ENCODE data around the gene CC2D2A. TPM values are rescaled to one million over a fixed set of nuclear protein-coding genes. Genes with fewer than 3 reads are reported as not detected.

Gene CC2D2A
- total RNA-seq, result 10 to 100 TPM; 13.5 to 38.1 TPM

DNA sequence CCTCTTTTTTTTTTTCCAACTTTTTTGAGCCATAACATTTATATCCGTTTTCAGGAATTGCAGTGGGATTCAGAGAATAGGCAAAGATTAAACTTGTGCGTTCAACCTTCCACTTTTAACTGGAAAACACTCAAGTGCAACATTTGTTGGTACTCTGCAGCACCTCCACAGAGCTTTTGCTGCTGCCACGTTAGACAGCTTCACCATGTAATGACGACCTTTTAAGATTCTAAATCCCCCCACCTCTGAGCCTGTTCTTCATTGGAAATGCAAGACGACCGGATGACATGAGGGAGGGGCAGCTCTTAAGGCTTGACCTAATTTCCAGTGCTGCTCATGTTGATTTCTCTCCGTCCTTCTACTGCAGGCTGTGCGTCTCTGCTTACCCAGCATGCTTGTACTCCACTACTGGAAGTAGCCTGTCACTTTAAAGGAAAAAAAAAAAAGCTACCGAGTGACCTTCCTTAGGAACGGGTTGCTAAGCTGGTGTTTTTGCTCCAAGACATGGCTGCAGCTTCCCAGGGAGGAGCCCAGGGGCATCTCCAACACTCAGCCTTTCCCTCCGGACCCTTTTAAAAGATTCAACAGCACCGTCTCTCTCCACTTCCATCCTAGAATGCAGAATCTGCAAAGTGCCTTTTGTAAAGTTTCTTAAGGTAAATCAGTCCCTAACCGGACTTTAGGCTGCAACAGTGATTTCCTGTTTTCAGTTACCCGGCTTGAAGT, at the start of gene CC2D2A:
CC2D2A (plus strand) TSS at position 481 of the 726 bp plus-strand sequence. CDS start 6,051 bp downstream, outside the sequence.
- no peak for DNase-seq (ENCODE audit: low spot score)
- Histone ChIP-seq H3K9me3 (no peaks in the 10 kb centered on the region), H3K27ac (peak within 1 kb of the TSS; percentile 24 to 26), H3K27me3 (replicated peaks; ENCODE audit: insufficient read depth) (no peaks in the 10 kb centered on the region), H3K36me3 (no peaks in the 10 kb centered on the region), H3K4me1 (replicated peaks) (no peaks in the 10 kb centered on the region), H3K4me3 (peak within 1 kb of the TSS; percentile 30 to 36)
- intact Hi-C loops (cut with DNase I), result no loop called here
- WGBS, result 5% methylated on average over 14 of the region's 14 CpGs
- TF ChIP-seq, protein P1, sequence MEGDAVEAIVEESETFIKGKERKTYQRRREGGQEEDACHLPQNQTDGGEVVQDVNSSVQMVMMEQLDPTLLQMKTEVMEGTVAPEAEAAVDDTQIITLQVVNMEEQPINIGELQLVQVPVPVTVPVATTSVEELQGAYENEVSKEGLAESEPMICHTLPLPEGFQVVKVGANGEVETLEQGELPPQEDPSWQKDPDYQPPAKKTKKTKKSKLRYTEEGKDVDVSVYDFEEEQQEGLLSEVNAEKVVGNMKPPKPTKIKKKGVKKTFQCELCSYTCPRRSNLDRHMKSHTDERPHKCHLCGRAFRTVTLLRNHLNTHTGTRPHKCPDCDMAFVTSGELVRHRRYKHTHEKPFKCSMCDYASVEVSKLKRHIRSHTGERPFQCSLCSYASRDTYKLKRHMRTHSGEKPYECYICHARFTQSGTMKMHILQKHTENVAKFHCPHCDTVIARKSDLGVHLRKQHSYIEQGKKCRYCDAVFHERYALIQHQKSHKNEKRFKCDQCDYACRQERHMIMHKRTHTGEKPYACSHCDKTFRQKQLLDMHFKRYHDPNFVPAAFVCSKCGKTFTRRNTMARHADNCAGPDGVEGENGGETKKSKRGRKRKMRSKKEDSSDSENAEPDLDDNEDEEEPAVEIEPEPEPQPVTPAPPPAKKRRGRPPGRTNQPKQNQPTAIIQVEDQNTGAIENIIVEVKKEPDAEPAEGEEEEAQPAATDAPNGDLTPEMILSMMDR (IDR thresholded peaks at IDR 0.05), result no peak
- TF ChIP-seq POLR2AphosphoS5 (IDR thresholded peaks at IDR 0.05), result no peak
- no peak for TF ChIP-seq POLR2A (IDR thresholded peaks at IDR 0.05)

DNA sequence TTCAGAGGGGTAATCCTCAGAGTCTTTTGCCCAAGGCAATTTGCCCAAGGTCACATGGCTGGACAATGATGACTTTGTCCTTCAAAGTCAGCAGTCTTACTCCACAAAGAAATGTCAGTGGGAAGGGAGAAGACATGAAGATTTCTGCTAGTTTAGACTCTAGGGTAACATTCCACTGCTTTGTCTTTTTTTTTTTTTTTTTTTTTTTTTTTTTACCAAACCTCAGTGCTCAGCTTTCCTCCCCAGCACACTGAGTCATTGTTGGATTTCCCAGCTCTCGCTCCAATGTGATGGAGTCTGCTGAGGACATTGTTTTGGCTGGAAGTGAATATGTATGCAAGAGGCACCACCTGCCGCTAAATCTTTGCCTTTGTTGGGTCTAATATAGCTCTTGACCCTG, 49.0 kb upstream of the CC2D2A start:
- H3K4me3 ChIP-seq, result no peak overlapping the region
- intact Hi-C loops (cut with DNase I), result no loop called here
- no peaks in the 10 kb centered on the region for H3K9me3 ChIP-seq
- DNase-seq (ENCODE audit: low spot score), result no peak
- no peaks in the 10 kb centered on the region for H3K4me1 ChIP-seq (replicated peaks)
- no peak for TF ChIP-seq POLR2AphosphoS5 (IDR thresholded peaks at IDR 0.05)
- 58% methylated on average over 2 of the region's 2 CpGs for WGBS
- H3K27ac ChIP-seq, result no peak overlapping the region
- H3K36me3 ChIP-seq, result no peaks in the 10 kb centered on the region
- H3K27me3 ChIP-seq (replicated peaks; ENCODE audit: insufficient read depth), result no peaks in the 10 kb centered on the region

DNA sequence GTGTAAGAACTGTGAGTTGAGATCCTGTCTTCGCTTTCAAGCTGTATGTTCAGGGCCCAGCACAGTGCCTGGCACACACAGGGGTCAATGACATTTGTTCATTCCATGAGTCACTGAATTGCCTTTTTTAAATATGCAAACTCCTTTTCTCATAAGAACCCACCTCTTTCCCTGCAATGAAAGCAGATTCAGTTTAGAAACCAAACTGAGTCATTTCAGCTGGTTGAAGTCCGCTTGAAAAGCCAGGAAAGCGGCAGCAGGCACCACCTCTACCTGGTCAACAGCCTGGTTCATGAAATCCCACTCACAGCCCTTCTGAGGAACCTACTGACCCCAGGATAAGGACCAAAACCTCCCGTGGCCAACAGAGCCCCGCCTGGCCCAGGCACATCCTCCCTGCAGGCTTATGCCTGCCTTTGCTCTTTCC, 46.4 kb upstream of the CC2D2A start:
- no peak for DNase-seq (ENCODE audit: low spot score)
- Histone ChIP-seq H3K4me3 (no peak overlapping the region), H3K36me3 (no peaks in the 10 kb centered on the region), H3K9me3 (no peaks in the 10 kb centered on the region), H3K27me3 (replicated peaks; ENCODE audit: insufficient read depth) (no peaks in the 10 kb centered on the region), H3K4me1 (replicated peaks) (no peaks in the 10 kb centered on the region), H3K27ac (no peak overlapping the region)
- intact Hi-C loops (cut with DNase I), result no loop called here
- TF ChIP-seq POLR2A (IDR thresholded peaks at IDR 0.05), result no peak
- TF ChIP-seq, protein P1 (IDR thresholded peaks at IDR 0.05), result no peak
- TF ChIP-seq POLR2AphosphoS5 (IDR thresholded peaks at IDR 0.05), result no peak
- WGBS, result 80% methylated on average over 5 of the region's 5 CpGs

DNA sequence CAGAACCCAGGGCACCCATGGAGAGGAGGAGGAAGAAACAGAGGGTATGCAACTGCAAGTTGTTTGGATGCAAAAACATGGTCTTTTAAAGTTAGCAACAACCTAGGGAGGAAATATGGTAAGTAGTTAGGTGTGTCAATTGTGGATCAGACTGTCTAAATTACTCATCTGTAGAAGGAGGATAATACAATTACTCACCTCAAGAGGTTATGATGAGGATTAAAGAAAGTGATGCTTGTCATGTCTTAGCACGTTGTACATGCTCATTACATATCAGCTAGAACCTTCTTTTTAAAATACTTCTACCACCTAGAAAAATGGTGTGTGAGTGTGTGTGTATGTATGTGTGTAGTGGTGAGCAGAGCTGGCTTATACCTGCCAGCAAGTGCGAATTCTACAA, 44.2 kb upstream of the CC2D2A start:
- WGBS, result 93% methylated on average over 2 of the region's 2 CpGs
- Histone ChIP-seq H3K9me3 (no peaks in the 10 kb centered on the region), H3K27me3 (replicated peaks; ENCODE audit: insufficient read depth) (no peaks in the 10 kb centered on the region), H3K4me3 (no peak overlapping the region), H3K36me3 (no peaks in the 10 kb centered on the region), H3K27ac (no peak overlapping the region), H3K4me1 (replicated peaks) (no peaks in the 10 kb centered on the region)
- no peak for TF ChIP-seq POLR2AphosphoS5 (IDR thresholded peaks at IDR 0.05)
- TF ChIP-seq, protein P1 (IDR thresholded peaks at IDR 0.05), result no peak
- TF ChIP-seq POLR2A (IDR thresholded peaks at IDR 0.05), result no peak
- DNase-seq (ENCODE audit: low spot score), result no peak
- intact Hi-C loops (cut with DNase I), result no loop called here

DNA sequence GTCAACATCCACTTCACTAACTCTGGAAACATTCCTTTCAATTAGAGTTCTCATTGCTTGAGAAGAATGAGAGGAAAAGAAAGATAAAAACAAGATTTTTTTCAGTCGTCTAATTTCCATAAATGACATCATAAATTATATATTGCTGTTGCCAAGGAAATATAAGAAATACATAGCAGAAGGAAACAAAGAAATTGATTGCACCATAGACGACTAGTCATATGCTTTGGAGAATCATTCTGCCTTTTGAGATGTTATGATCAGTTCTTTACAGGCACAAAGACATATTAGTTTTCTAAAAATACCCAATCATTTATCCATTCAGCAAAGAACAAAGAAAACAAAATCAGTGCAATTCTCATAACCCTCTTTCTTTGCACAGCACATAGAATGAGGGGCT, 42.5 kb upstream of the CC2D2A start:
- TF ChIP-seq POLR2AphosphoS5 (IDR thresholded peaks at IDR 0.05) (no peak), POLR2A (IDR thresholded peaks at IDR 0.05) (no peak)
- TF ChIP-seq, protein P1 (IDR thresholded peaks at IDR 0.05), result no peak
- WGBS, result 68% methylated on average over 2 of the region's 2 CpGs
- no peak overlapping the region for H3K4me3 ChIP-seq
- no peak for DNase-seq (ENCODE audit: low spot score)
- intact Hi-C loops (cut with DNase I), result no loop called here
- H3K27me3 ChIP-seq (replicated peaks; ENCODE audit: insufficient read depth), result no peaks in the 10 kb centered on the region
- no peaks in the 10 kb centered on the region for H3K4me1 ChIP-seq (replicated peaks)
- H3K36me3 ChIP-seq, result no peaks in the 10 kb centered on the region
- peak overlapping the region; percentile 14 to 23 for H3K27ac ChIP-seq
- no peaks in the 10 kb centered on the region for H3K9me3 ChIP-seq

All from prostate gland (tissue), 2 donors.